Loucy (cell line): Measurements from ENCODE around the gene CENPL.

ENCODE experiments used
- H2AFZ ChIP-seq: fragments of 200-600 bp; sonication (generic); 2 replicates; pipeline ENCODE4 v1.6.0; 2016; ENCODE audit warnings: antibody characterized with exemption, mild to moderate bottlenecking, low read length, moderate library complexity
- H3F3A ChIP-seq: fragments of 200-600 bp; 2 replicates; pipeline ENCODE4 v1.6.0; 2016; ENCODE audit warnings: antibody characterized with exemption, low read depth, mild to moderate bottlenecking
- H3K27me3 ChIP-seq: fragments of 200-600 bp; sonication (generic); 2 replicates; pipeline ENCODE4 v1.6.1; 2014; ENCODE audit warnings: low read length, mild to moderate bottlenecking; ENCODE audit not compliant: insufficient read depth, poor library complexity, severe bottlenecking
- H3K36me3 ChIP-seq: fragments of 200-600 bp; sonication (generic); 2 replicates; pipeline ENCODE4 v1.6.1; 2016; ENCODE audit warnings: low read length; ENCODE audit not compliant: insufficient read depth
- H3K4me1 ChIP-seq: fragments of 200-600 bp; sonication (generic); 2 replicates; pipeline ENCODE4 v1.5.1; 2014; ENCODE audit warnings: low read length, mild to moderate bottlenecking; ENCODE audit not compliant: insufficient read depth, poor library complexity, severe bottlenecking
- H3K4me2 ChIP-seq: fragments of 200-600 bp; sonication (generic); 2 replicates; pipeline ENCODE4 v1.6.0; 2014; ENCODE audit warnings: antibody characterized with exemption, low read length, low read depth, mild to moderate bottlenecking; ENCODE audit not compliant: poor library complexity, severe bottlenecking
- H3K4me3 ChIP-seq: fragments of 200-600 bp; sonication (generic); 2 replicates; pipeline ENCODE4 v1.5.1; 2014; ENCODE audit warnings: low read length, mild to moderate bottlenecking, mixed read lengths; ENCODE audit not compliant: poor library complexity, severe bottlenecking
- H3K79me2 ChIP-seq: fragments of 200-600 bp; sonication (generic); 2 replicates; pipeline ENCODE4 v1.6.1; 2014; ENCODE audit warnings: low read length; ENCODE audit not compliant: insufficient read depth
- H3K9ac ChIP-seq: fragments of 200-600 bp; sonication (generic); 2 replicates; pipeline ENCODE4 v1.6.0; 2014; ENCODE audit warnings: mild to moderate bottlenecking, low read depth, low read length, moderate library complexity; ENCODE audit not compliant: poor library complexity, severe bottlenecking
- H3K9me2 ChIP-seq: fragments of 200-600 bp; sonication (generic); replicated peaks from 2 replicates; pipeline ENCODE4 v1.6.1; 2016; ENCODE audit warnings: low read depth, low read length, mixed read lengths
- H3K9me3 ChIP-seq: fragments of 200-600 bp; sonication (generic); 2 replicates; pipeline ENCODE4 v1.6.1; 2014; ENCODE audit warnings: mild to moderate bottlenecking, antibody characterized with exemption, low read length, low read depth; ENCODE audit not compliant: insufficient read depth
- H4K20me1 ChIP-seq: fragments of 200-600 bp; sonication (generic); 2 replicates; pipeline ENCODE4 v1.6.0; 2014; ENCODE audit warnings: antibody characterized with exemption, low read length, mild to moderate bottlenecking; ENCODE audit not compliant: insufficient read depth, poor library complexity, severe bottlenecking
- EZH2phosphoT487 ChIP-seq: fragments of 200-600 bp; IDR thresholded peaks from 2 replicates; pipeline ENCODE4 v1.6.1; 2018; ENCODE audit warnings: antibody characterized with exemption, mild to moderate bottlenecking, moderate library complexity, borderline replicate concordance
- TF ChIP-seq, protein P1 (sequence below): fragments of 200-600 bp; sonication (generic); conservative IDR thresholded peaks from 2 replicates; pipeline ENCODE4 v1.5.1; 2014; ENCODE audit warnings: mild to moderate bottlenecking, antibody characterized with exemption, low read length

Gene CENPL

GRCh38 chr1:173853074-173853473 is 28.4 kb upstream of the CENPL start:
- H3K4me1 ChIP-seq = no peaks in the 10 kb centered on the region
- H3K27me3 ChIP-seq = no peaks in the 10 kb centered on the region
- peaks cover 6% of the 10 kb centered on the region; the same call in 1 of the 2 replicates for H3F3A ChIP-seq
- peaks cover 38% of the 10 kb centered on the region; the same call in 1 of the 2 replicates for H3K36me3 ChIP-seq
- no peak overlapping the region for H3K9ac ChIP-seq
- H3K79me2 ChIP-seq = no peaks in the 10 kb centered on the region
- no peaks in the 10 kb centered on the region for H3K9me2 ChIP-seq
- no peak overlapping the region for H2AFZ ChIP-seq
- H3K4me2 ChIP-seq = no peak overlapping the region
- no peaks in the 10 kb centered on the region for H4K20me1 ChIP-seq
- H3K4me3 ChIP-seq = no peak overlapping the region
- TF ChIP-seq, protein P1, sequence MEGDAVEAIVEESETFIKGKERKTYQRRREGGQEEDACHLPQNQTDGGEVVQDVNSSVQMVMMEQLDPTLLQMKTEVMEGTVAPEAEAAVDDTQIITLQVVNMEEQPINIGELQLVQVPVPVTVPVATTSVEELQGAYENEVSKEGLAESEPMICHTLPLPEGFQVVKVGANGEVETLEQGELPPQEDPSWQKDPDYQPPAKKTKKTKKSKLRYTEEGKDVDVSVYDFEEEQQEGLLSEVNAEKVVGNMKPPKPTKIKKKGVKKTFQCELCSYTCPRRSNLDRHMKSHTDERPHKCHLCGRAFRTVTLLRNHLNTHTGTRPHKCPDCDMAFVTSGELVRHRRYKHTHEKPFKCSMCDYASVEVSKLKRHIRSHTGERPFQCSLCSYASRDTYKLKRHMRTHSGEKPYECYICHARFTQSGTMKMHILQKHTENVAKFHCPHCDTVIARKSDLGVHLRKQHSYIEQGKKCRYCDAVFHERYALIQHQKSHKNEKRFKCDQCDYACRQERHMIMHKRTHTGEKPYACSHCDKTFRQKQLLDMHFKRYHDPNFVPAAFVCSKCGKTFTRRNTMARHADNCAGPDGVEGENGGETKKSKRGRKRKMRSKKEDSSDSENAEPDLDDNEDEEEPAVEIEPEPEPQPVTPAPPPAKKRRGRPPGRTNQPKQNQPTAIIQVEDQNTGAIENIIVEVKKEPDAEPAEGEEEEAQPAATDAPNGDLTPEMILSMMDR = no peak
- TF ChIP-seq EZH2phosphoT487 = no peak
- H3K9me3 ChIP-seq = no peaks in the 10 kb centered on the region

DNA sequence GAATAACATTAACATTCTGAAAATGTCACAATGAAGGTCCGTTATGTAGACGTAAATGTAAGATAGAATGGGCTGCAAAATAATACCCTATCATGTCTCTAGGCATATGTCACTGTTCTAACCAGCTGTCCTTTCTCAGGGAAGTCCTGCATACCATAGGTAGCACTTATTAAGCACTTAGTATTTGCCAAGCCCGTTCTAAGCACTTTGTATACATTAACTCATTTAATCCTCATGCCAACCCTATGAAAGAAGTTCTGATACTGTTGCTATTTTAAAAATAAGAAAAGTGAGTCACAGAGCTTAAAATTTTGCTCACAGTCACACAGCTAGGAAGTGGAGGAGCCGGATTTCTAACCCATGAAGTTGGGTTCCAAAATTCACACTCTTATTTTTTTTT is 27.4 kb upstream of the CENPL start:
- Histone ChIP-seq H3F3A (no peaks in the 10 kb centered on the region), H2AFZ (no peak overlapping the region), H3K27me3 (no peaks in the 10 kb centered on the region), H4K20me1 (no peaks in the 10 kb centered on the region), H3K9me2 (no peaks in the 10 kb centered on the region), H3K4me3 (no peak overlapping the region), H3K4me1 (no peaks in the 10 kb centered on the region), H3K9me3 (no peaks in the 10 kb centered on the region), H3K79me2 (no peaks in the 10 kb centered on the region), H3K4me2 (no peak overlapping the region), H3K9ac (no peak overlapping the region), H3K36me3 (peaks cover 31% of the 10 kb centered on the region; the same call in 1 of the 2 replicates)
- TF ChIP-seq, protein P1 = no peak
- no peak for TF ChIP-seq EZH2phosphoT487

DNA sequence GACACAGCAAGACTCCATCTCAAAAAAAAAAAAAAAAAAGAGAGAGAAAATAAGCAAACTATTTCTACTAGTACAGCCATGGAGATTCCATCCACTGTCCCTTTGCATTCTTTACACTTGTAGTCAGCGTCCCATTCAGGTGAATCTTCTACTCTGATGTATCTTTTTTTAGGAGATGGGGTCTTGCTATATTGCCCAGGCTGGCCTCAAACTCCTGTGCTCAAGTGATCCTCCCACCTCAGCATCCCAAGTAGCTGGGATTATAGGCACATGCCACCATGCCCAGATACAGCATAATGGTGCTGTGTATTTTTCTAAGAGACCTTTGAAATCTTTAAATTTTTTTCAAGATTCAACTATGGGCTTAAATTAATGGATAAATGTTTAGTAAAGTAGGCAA is 8.1 kb upstream of the CENPL start:
- Histone ChIP-seq H3K79me2 (no peaks in the 10 kb centered on the region), H3K27me3 (no peaks in the 10 kb centered on the region), H3K4me1 (no peaks in the 10 kb centered on the region), H3K36me3 (peaks cover 8% of the 10 kb centered on the region; the same call in 1 of the 2 replicates), H3K9me3 (no peaks in the 10 kb centered on the region), H3K9me2 (no peaks in the 10 kb centered on the region), H3K4me2 (no peak overlapping the region), H2AFZ (no peak overlapping the region), H4K20me1 (no peaks in the 10 kb centered on the region), H3F3A (no peaks in the 10 kb centered on the region), H3K4me3 (no peak overlapping the region), H3K9ac (no peak overlapping the region)
- no peak for TF ChIP-seq EZH2phosphoT487
- TF ChIP-seq, protein P1 = no peak
